ENCODE data around the gene RAB37.

The RAB37 gene

GRCh38 chr17:74779948-74780400, 42.9 kb downstream of the RAB37 start:
- TF ChIP-seq CTCF (IDR thresholded peaks at IDR 0.05; ENCODE audit: extremely low read depth, missing control alignments) = no peak
- DNase-seq (ENCODE audit: low spot score) = peak; percentile 75

GRCh38 chr17:74780443-74781238, 43.6 kb downstream of the RAB37 start:
- peak; percentile 16 for TF ChIP-seq CTCF (IDR thresholded peaks at IDR 0.05; ENCODE audit: extremely low read depth, missing control alignments)
- DNase-seq (ENCODE audit: low spot score) = peak; percentile 51

- no peak for DNase-seq (ENCODE audit: low spot score)
- no peak for TF ChIP-seq CTCF (IDR thresholded peaks at IDR 0.05; ENCODE audit: extremely low read depth, missing control alignments)
Measured at GRCh38 chr17:74782571-74782970, 45.5 kb downstream of the RAB37 start.

- no peak for TF ChIP-seq CTCF (IDR thresholded peaks at IDR 0.05; ENCODE audit: extremely low read depth, missing control alignments)
- DNase-seq (ENCODE audit: low spot score) = no peak
Measured at GRCh38 chr17:74784125-74784810, 47.2 kb downstream of the RAB37 start.

GRCh38 chr17:74785096-74785980, 48.3 kb downstream of the RAB37 start:
- TF ChIP-seq CTCF (IDR thresholded peaks at IDR 0.05; ENCODE audit: extremely low read depth, missing control alignments) = no peak
- no peak for DNase-seq (ENCODE audit: low spot score)

- no peak for DNase-seq (ENCODE audit: low spot score)
- no peak for TF ChIP-seq CTCF (IDR thresholded peaks at IDR 0.05; ENCODE audit: extremely low read depth, missing control alignments)
Measured at GRCh38 chr17:74785981-74786360, 48.9 kb downstream of the RAB37 start.
